HG03342 (cell line): ENCODE data around the gene ZCCHC14.
"Not testable (repeated sequence)": the region's sequence is repeated elsewhere in the genome, so short reads cannot be mapped to it uniquely, and the experiment has no call there.

ENCODE experiments used
- ATAC-seq: cut with Tn5 transposase; IDR thresholded peaks from one replicate; pipeline ENCODE4 v1.9.1; 2021; ENCODE audit warnings: mild to moderate bottlenecking, moderate library complexity; ENCODE audit not compliant: unreplicated experiment

Gene ZCCHC14

GRCh38 chr16:87482670-87483069 lies 10.2 kb downstream of the ZCCHC14 start:
- not testable (repeated sequence) for ATAC-seq

GRCh38 chr16:87482266-87482665 lies 10.6 kb downstream of the ZCCHC14 start:
- ATAC-seq: no peak

- not testable (repeated sequence) for ATAC-seq
Measured at GRCh38 chr16:87481711-87482110, 11.1 kb downstream of the ZCCHC14 start.

- ATAC-seq: not testable (repeated sequence)
Measured at GRCh38 chr16:87477209-87477981, 15.4 kb downstream of the ZCCHC14 start.

- no peak for ATAC-seq
Measured at GRCh38 chr16:87474566-87474996, 18.2 kb downstream of the ZCCHC14 start.

GRCh38 chr16:87474017-87474416 lies 18.8 kb downstream of the ZCCHC14 start:
- ATAC-seq: no peak

- no peak for ATAC-seq
Measured at GRCh38 chr16:87472935-87473334, 19.9 kb downstream of the ZCCHC14 start.

GRCh38 chr16:87472142-87472778 lies 20.6 kb downstream of the ZCCHC14 start:
- ATAC-seq: no peak

GRCh38 chr16:87471278-87472141 lies 21.3 kb downstream of the ZCCHC14 start:
- no peak for ATAC-seq

GRCh38 chr16:87470332-87470731 lies 22.5 kb downstream of the ZCCHC14 start:
- no peak for ATAC-seq

GRCh38 chr16:87469169-87469568 lies 23.7 kb downstream of the ZCCHC14 start:
- ATAC-seq: no peak

GRCh38 chr16:87468550-87468949 lies 24.3 kb downstream of the ZCCHC14 start:
- no peak for ATAC-seq

GRCh38 chr16:87466975-87467501 lies 25.8 kb downstream of the ZCCHC14 start:
- ATAC-seq: no peak

- ATAC-seq: no peak
Measured at GRCh38 chr16:87465879-87466278, 26.9 kb downstream of the ZCCHC14 start.

GRCh38 chr16:87465306-87465705 lies 27.5 kb downstream of the ZCCHC14 start:
- no peak for ATAC-seq

- no peak for ATAC-seq
Measured at GRCh38 chr16:87464691-87465300, 28.0 kb downstream of the ZCCHC14 start.

GRCh38 chr16:87463722-87464690 lies 28.8 kb downstream of the ZCCHC14 start:
- no peak for ATAC-seq

- peak; percentile 47 for ATAC-seq
Measured at GRCh38 chr16:87461466-87461991, 31.3 kb downstream of the ZCCHC14 start.

GRCh38 chr16:87460936-87461335 lies 31.9 kb downstream of the ZCCHC14 start:
- ATAC-seq: no peak
